ENCODE data around the gene DLL1. TPM values are rescaled to one million over a fixed set of nuclear protein-coding genes. Genes with fewer than 3 reads are reported as not detected.

Gene DLL1
- total RNA-seq, 2 experiments from 2014 or later = not detected

- Histone ChIP-seq H3K27ac (ENCODE audit: low read depth, low read length, poor library complexity, severe bottlenecking) (no peak overlapping the region), H3K9me3 (ENCODE audit: low read length) (peaks cover 5% of the 10 kb centered on the region; the same call in 1 of the 2 replicates), H3K4me1 (ENCODE audit: insufficient read depth, low read length, poor library complexity, severe bottlenecking) (peaks cover 30% of the 10 kb centered on the region), H3K9me2 (ENCODE audit: insufficient read depth, low read length) (no peaks in the 10 kb centered on the region), H3K4me2 (ENCODE audit: low read length) (peak overlapping the region; percentile 99), H2AFZ (ENCODE audit: low read length) (peak overlapping the region; percentile 90), H4K20me1 (ENCODE audit: insufficient read depth, low read length) (peaks cover 14% of the 10 kb centered on the region; the same call in 1 of the 2 replicates), H3K36me3 (ENCODE audit: insufficient read depth, low read length) (peaks cover 9% of the 10 kb centered on the region; the same call in 1 of the 2 replicates), H3K79me2 (ENCODE audit: insufficient read depth, low read depth, low read length) (peaks cover 39% of the 10 kb centered on the region), H3K4me3 (ENCODE audit: low read depth, low read length, poor library complexity, severe bottlenecking) (peak overlapping the region; percentile 93)
- BruUV-seq (replicated peaks) = no TSS peak
- POLR2A ChIA-PET = no interaction called here
- intact Hi-C loops (cut with micrococcal nuclease; ENCODE audit: unreplicated experiment) = loop anchor here (10.0 kb wide), 1 partner anchor 249 kb away; the partner anchor contains the start of genes PSMB1 and TBP
- CTCF ChIA-PET (ENCODE audit: unreplicated experiment) = no interaction called here
- DNase-seq (ENCODE audit: low spot score) = no peak
- TF ChIP-seq CTCF (conservative IDR thresholded peaks at IDR 0.05; ENCODE audit: low read length) (no peak), EZH2phosphoT487 (IDR thresholded peaks at IDR 0.05; ENCODE audit: borderline replicate concordance, low read depth, low read length) (no peak)
These were observed 15.0 kb upstream of the DLL1 start for GRCh38 chr6:170305805-170306323.

GRCh38 chr6:170301184-170301583 lies 10.3 kb upstream of the DLL1 start:
- DNase-seq (ENCODE audit: low spot score) = no peak
- peaks cover 12% of the 10 kb centered on the region for H3K4me1 ChIP-seq (ENCODE audit: insufficient read depth, low read length, poor library complexity, severe bottlenecking)
- H3K27ac ChIP-seq (ENCODE audit: low read depth, low read length, poor library complexity, severe bottlenecking) = no peak overlapping the region
- intact Hi-C loops (cut with micrococcal nuclease; ENCODE audit: unreplicated experiment) = loop anchor here (10.0 kb wide), 1 partner anchor 254 kb away; the partner anchor contains the start of genes PSMB1 and TBP
- H3K9me3 ChIP-seq (ENCODE audit: low read length) = peaks cover 10% of the 10 kb centered on the region; the same call in 1 of the 2 replicates
- H3K4me2 ChIP-seq (ENCODE audit: low read length) = no peak overlapping the region
- CTCF ChIA-PET (ENCODE audit: unreplicated experiment) = no interaction called here
- no peaks in the 10 kb centered on the region for H4K20me1 ChIP-seq (ENCODE audit: insufficient read depth, low read length)
- BruUV-seq (replicated peaks) = no TSS peak
- POLR2A ChIA-PET = no interaction called here
- no peak for TF ChIP-seq EZH2phosphoT487 (IDR thresholded peaks at IDR 0.05; ENCODE audit: borderline replicate concordance, low read depth, low read length)
- TF ChIP-seq CTCF (conservative IDR thresholded peaks at IDR 0.05; ENCODE audit: low read length) = no peak
- H3K79me2 ChIP-seq (ENCODE audit: insufficient read depth, low read depth, low read length) = no peaks in the 10 kb centered on the region
- H3K36me3 ChIP-seq (ENCODE audit: insufficient read depth, low read length) = no peaks in the 10 kb centered on the region
- no peak overlapping the region for H3K4me3 ChIP-seq (ENCODE audit: low read depth, low read length, poor library complexity, severe bottlenecking)
- H2AFZ ChIP-seq (ENCODE audit: low read length) = no peak overlapping the region
- H3K9me2 ChIP-seq (ENCODE audit: insufficient read depth, low read length) = no peaks in the 10 kb centered on the region

- H3K4me3 ChIP-seq (ENCODE audit: low read depth, low read length, poor library complexity, severe bottlenecking) = no peak overlapping the region
- no peak for DNase-seq (ENCODE audit: low spot score)
- peaks cover 7% of the 10 kb centered on the region for H3K4me1 ChIP-seq (ENCODE audit: insufficient read depth, low read length, poor library complexity, severe bottlenecking)
- no peaks in the 10 kb centered on the region for H3K9me2 ChIP-seq (ENCODE audit: insufficient read depth, low read length)
- no peak overlapping the region for H2AFZ ChIP-seq (ENCODE audit: low read length)
- ChIA-PET CTCF (ENCODE audit: unreplicated experiment) (no interaction called here), POLR2A (interaction anchor here (0.7 kb wide), 1 partner anchor 545 kb away, joined by 3 read pairs; no protein-coding TSS in a partner anchor)
- no peaks in the 10 kb centered on the region for H3K36me3 ChIP-seq (ENCODE audit: insufficient read depth, low read length)
- intact Hi-C loops (cut with micrococcal nuclease; ENCODE audit: unreplicated experiment) = loop anchor here (10.0 kb wide), 1 partner anchor 504 kb away; no protein-coding TSS in a partner anchor
- H4K20me1 ChIP-seq (ENCODE audit: insufficient read depth, low read length) = no peaks in the 10 kb centered on the region
- no peak overlapping the region for H3K4me2 ChIP-seq (ENCODE audit: low read length)
- no peaks in the 10 kb centered on the region for H3K79me2 ChIP-seq (ENCODE audit: insufficient read depth, low read depth, low read length)
- H3K27ac ChIP-seq (ENCODE audit: low read depth, low read length, poor library complexity, severe bottlenecking) = no peak overlapping the region
- no TSS peak for BruUV-seq (replicated peaks)
- TF ChIP-seq CTCF (conservative IDR thresholded peaks at IDR 0.05; ENCODE audit: low read length) (no peak), EZH2phosphoT487 (IDR thresholded peaks at IDR 0.05; ENCODE audit: borderline replicate concordance, low read depth, low read length) (no peak)
- peaks cover 10% of the 10 kb centered on the region; the same call in 1 of the 2 replicates for H3K9me3 ChIP-seq (ENCODE audit: low read length)
These were observed 7.8 kb upstream of the DLL1 start for GRCh38 chr6:170298688-170299087.

Data from OCI-LY7 (cell line).